Measurements from ENCODE around the gene WDFY4.

- TF ChIP-seq POLR2A (IDR thresholded peaks at IDR 0.05; ENCODE audit: low read depth, low read length), result no peak
- TF ChIP-seq TAF1 (IDR thresholded peaks at IDR 0.05; ENCODE audit: low read depth, low read length), result no peak
These were observed 288.4 kb downstream of the WDFY4 start for GRCh38 chr10:48973065-48973464.

Measured in GM12891 (cell line).